ENCODE results near the gene OGFOD3. TPM values are rescaled to one million over a fixed set of nuclear protein-coding genes. Genes with fewer than 3 reads are reported as not detected.

Gene OGFOD3
- total and polyA plus RNA-seq, 9 of the 15 experiments (the other 6 are each of a cell fraction or from before 2014, with no cell fraction given): 0.69 to 44.7 (median 18.9) TPM

DNA sequence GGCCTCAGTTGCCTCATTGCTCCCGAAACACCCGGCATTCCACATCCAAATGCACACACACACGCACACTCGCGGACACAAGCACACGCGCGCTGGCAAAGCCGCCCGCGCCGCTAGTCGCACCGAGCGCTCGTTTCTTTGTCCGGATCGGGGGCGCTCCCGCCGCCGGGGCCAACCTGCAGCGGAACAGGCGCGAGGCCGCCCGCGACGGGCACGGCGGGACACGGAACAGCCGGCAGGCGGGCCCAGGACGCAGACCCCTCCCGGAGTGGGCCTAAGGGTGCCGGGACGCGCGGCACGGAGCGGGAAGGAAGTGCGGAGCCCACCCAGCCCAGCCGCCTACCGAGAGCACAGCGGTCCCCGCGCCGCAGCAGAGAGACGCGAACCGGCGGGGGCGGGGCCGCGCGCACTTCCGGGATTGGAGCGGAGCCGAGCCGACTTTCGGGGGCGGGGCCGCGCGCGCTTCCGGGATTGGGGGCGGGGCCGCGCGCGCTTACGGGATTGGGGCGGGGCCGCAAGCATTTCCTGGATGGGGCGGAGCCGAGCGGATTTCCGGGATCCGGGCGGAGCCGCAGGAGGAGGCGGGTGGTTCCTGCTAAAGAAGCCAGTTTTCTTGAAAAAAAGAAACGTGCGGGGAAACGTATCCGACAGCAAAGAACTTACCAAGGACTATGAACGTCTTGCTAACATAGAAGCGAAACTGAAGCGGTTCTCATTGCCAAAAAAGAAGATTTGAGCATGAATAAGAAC is 32.1 kb upstream of the OGFOD3 start, which contains the start of gene CYBC1 (continued):
- no peak for TF ChIP-seq E2F5 (CRISPR knock-in tag; IDR thresholded peaks at IDR 0.05)
- no peak; the same call in 1 of the 2 replicates for TF ChIP-seq TCF3 (CRISPR knock-in tag; IDR thresholded peaks at IDR 0.05)
- TF ChIP-seq ZNF408 (CRISPR knock-in tag; IDR thresholded peaks at IDR 0.05; ENCODE audit: low read depth): no peak
- no peak for TF ChIP-seq EP300 (IDR thresholded peaks at IDR 0.05; ENCODE audit: low read length)
- TF ChIP-seq OTX1 (CRISPR knock-in tag; IDR thresholded peaks at IDR 0.05): no peak
- TF ChIP-seq, protein P1, sequence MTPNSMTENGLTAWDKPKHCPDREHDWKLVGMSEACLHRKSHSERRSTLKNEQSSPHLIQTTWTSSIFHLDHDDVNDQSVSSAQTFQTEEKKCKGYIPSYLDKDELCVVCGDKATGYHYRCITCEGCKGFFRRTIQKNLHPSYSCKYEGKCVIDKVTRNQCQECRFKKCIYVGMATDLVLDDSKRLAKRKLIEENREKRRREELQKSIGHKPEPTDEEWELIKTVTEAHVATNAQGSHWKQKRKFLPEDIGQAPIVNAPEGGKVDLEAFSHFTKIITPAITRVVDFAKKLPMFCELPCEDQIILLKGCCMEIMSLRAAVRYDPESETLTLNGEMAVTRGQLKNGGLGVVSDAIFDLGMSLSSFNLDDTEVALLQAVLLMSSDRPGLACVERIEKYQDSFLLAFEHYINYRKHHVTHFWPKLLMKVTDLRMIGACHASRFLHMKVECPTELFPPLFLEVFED (CRISPR knock-in tag; conservative IDR thresholded peaks at IDR 0.05): no peak
- no peak for TF ChIP-seq SMAD2 (IDR thresholded peaks at IDR 0.05; ENCODE audit: low read depth, low read length)
- peak; percentile 72 for TF ChIP-seq MAX (CRISPR knock-in tag; IDR thresholded peaks at IDR 0.05)
- TF ChIP-seq NFE2L1 (tag; IDR thresholded peaks at IDR 0.05; ENCODE audit: borderline replicate concordance, low read depth): no peak
- no peak for TF ChIP-seq TAF7 (tag; IDR thresholded peaks at IDR 0.05)
- TF ChIP-seq RBFOX2 (IDR thresholded peaks at IDR 0.05; ENCODE audit: low read depth, low read length): peak; percentile 83
- TF ChIP-seq ZNF197 (CRISPR knock-in tag; IDR thresholded peaks at IDR 0.05; ENCODE audit: low read depth): no peak
- no peak for TF ChIP-seq SMAD3 (CRISPR knock-in tag; conservative IDR thresholded peaks at IDR 0.05)
- TF ChIP-seq NCOR1 (IDR thresholded peaks at IDR 0.05): no peak; the same call in 1 of the 2 replicates
- no peak for TF ChIP-seq ATF1 (CRISPR knock-in tag; IDR thresholded peaks at IDR 0.05)
- peak; percentile 63 for TF ChIP-seq ATF1 (tag; IDR thresholded peaks at IDR 0.05)
- TF ChIP-seq CHAMP1 (IDR thresholded peaks at IDR 0.05): no peak
- TF ChIP-seq TAF1 (IDR thresholded peaks at IDR 0.05; ENCODE audit: control insufficient read depth, extremely low read depth, insufficient read depth, low read length, severe bottlenecking): peak; percentile 83
- no peak for TF ChIP-seq MEF2D (tag; conservative IDR thresholded peaks at IDR 0.05; ENCODE audit: low read depth)
- TF ChIP-seq ZC3H4 (CRISPR knock-in tag; IDR thresholded peaks at IDR 0.05; ENCODE audit: borderline replicate concordance): no peak; the same call in 1 of the 2 replicates
- TF ChIP-seq FOXK1 (CRISPR knock-in tag; IDR thresholded peaks at IDR 0.05; ENCODE audit: borderline replicate concordance): no peak
- no peak for TF ChIP-seq HNRNPUL1 (IDR thresholded peaks at IDR 0.05; ENCODE audit: low read length)
